Measurements from ENCODE around the gene GRIN2C. TPM values are rescaled to one million over a fixed set of nuclear protein-coding genes. Genes with fewer than 3 reads are reported as not detected.

Gene GRIN2C
- total and polyA plus RNA-seq, 9 donors, result 0.11 to 0.82 (median 0.36) TPM

DNA sequence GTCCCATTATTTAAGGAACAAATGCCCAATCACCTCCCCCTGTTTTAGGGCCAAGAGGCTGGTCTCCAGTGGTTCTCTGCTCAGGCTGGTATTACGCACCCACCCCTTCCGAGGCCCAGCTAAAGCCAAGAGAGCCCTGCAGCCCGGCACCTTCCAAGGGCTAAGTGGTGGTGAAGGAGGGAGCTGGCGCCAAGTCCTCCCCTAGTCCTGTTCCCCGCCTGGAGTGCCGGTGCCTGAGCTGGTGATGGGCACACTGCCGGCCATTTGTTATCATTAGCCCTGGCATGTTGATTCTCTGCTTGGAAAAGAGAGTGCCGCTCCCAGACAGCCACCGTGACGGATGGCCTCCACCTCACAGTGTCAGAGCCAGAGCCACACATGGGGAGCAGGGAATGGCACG is 31.9 kb downstream of the GRIN2C start:
- H3K36me3 ChIP-seq, result no peaks in the 10 kb centered on the region
- TF ChIP-seq, protein P1, sequence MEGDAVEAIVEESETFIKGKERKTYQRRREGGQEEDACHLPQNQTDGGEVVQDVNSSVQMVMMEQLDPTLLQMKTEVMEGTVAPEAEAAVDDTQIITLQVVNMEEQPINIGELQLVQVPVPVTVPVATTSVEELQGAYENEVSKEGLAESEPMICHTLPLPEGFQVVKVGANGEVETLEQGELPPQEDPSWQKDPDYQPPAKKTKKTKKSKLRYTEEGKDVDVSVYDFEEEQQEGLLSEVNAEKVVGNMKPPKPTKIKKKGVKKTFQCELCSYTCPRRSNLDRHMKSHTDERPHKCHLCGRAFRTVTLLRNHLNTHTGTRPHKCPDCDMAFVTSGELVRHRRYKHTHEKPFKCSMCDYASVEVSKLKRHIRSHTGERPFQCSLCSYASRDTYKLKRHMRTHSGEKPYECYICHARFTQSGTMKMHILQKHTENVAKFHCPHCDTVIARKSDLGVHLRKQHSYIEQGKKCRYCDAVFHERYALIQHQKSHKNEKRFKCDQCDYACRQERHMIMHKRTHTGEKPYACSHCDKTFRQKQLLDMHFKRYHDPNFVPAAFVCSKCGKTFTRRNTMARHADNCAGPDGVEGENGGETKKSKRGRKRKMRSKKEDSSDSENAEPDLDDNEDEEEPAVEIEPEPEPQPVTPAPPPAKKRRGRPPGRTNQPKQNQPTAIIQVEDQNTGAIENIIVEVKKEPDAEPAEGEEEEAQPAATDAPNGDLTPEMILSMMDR (IDR thresholded peaks at IDR 0.05), result no peak
- TF ChIP-seq POLR2A (IDR thresholded peaks at IDR 0.05), result no peak
- no peak for TF ChIP-seq EP300 (IDR thresholded peaks at IDR 0.05)
- H3K27me3 ChIP-seq, result no peaks in the 10 kb centered on the region
- H3K4me3 ChIP-seq, result no peak overlapping the region
- no peaks in the 10 kb centered on the region for H3K4me1 ChIP-seq (ENCODE audit: insufficient read depth)
- intact Hi-C loops (cut with DNase I), result no loop called here
- WGBS, 3 donors, result 86 to 90% (median 87%) methylated on average over 11 of the region's 11 CpGs
- no peaks in the 10 kb centered on the region for H3K9me3 ChIP-seq
- H3K27ac ChIP-seq, result no peak overlapping the region
- no peak for DNase-seq

DNA sequence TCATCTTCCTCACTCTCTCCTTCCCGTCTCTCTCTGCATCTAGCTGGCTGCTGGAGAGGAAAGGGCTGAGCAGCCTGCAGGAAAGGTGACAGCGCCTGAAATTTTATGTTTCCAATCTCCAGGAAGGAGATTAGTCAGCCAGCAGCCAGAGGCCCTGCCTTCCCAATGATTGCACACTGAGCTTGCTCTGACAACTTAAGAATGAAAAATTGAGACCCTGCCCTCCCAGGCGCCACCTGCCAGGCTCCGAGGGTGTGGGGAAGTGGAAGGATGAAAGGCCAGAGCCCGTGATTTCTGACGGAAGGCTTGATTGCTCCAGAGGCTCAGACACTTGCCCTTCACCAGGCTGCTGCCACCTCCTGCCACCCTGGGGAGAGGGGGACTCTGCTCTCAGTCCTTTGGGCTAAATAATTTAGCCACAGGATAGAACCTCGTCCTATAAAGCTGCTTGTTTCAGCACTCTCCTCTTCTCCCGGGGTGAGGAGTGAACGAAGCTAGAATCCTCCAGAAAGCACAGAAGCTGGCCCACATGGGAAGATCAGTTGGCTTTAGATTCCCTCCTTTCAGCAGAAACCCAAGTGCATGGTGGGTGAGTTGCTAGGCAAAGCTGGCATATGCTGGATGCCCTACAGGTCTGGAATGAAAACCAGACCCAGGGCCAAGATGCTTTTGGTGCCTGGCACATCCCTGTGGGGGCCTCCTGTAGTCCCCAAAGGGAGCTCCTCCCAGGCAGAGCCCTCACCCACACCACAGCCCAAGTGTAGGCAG is 33.5 kb downstream of the GRIN2C start:
- Histone ChIP-seq H3K9me3 (no peaks in the 10 kb centered on the region), H3K4me1 (ENCODE audit: insufficient read depth) (no peaks in the 10 kb centered on the region), H3K4me3 (no peak overlapping the region), H3K27me3 (no peaks in the 10 kb centered on the region), H3K36me3 (no peaks in the 10 kb centered on the region), H3K27ac (no peak overlapping the region)
- 82 to 85% (median 85%) methylated on average over 9 of the region's 9 CpGs for WGBS, 3 donors
- no peak for DNase-seq
- no peak for TF ChIP-seq EP300 (IDR thresholded peaks at IDR 0.05)
- no peak for TF ChIP-seq POLR2A (IDR thresholded peaks at IDR 0.05)
- TF ChIP-seq, protein P1 (IDR thresholded peaks at IDR 0.05), result no peak
- intact Hi-C loops (cut with DNase I), result no loop called here

DNA sequence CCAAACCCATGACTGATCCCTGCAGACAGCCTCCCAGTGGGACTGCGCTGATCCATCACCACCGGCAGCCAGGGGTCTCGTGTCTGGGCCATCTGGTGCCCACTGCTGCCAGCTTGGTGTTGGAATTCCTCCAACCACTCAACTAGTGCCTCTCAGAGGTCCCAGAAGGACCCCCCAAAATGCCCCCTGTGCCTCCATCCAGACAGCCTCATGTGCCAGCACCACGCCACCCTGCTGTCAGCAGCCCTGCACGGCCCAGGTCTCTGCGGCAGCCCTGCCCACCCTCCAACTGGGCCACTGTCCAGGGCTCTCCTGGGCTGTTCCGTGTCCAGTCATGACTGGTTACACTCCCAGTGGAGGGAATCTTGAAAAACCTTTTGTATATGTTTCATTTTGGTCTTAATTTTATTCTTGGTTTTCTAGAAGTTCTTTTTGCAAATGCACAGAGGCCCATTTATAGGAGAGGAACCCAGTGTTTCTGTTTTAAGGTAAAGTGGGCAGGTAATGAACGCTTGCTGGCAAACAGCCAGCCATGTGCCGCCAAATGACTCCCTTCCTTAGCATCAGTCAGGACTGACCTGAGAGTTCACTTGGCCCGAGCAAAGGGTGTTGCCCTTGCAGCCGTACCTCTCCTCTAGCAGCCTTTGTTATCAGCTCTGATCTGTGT is 34.6 kb downstream of the GRIN2C start:
- 77 to 82% (median 79%) methylated on average over 10 to 11 of the region's 11 CpGs for WGBS, 3 donors
- Histone ChIP-seq H3K4me1 (ENCODE audit: insufficient read depth) (no peaks in the 10 kb centered on the region), H3K27ac (no peak overlapping the region), H3K36me3 (no peaks in the 10 kb centered on the region), H3K4me3 (no peak overlapping the region), H3K27me3 (no peaks in the 10 kb centered on the region), H3K9me3 (no peaks in the 10 kb centered on the region)
- TF ChIP-seq POLR2A (IDR thresholded peaks at IDR 0.05) (no peak), EP300 (IDR thresholded peaks at IDR 0.05) (no peak)
- TF ChIP-seq, protein P1 (IDR thresholded peaks at IDR 0.05), result no peak
- intact Hi-C loops (cut with DNase I), result no loop called here
- no peak for DNase-seq

DNA sequence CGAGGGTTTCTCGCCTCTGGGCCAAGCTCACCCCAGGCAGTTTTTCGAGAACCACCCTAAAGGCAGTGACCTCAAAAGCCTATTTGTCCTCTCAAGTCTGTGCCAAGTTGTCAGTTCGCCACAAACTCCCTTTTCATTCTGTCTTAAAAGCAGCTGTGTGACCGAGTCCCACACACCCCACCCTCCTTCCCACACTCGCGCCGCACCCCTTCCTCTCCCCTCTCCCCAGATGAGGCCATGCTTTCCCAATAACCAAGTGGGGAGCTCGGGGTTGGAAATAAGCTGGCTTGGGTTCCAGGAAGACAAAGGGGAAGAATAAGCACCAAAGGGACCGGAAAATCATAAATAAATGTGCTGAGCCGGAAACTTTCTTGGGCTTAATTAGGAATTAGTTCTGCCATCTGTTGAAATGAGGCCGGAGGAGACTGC is 36.7 kb downstream of the GRIN2C start:
- 63 to 88% (median 73%) methylated on average over 12 of the region's 12 CpGs for WGBS, 3 donors
- no peaks in the 10 kb centered on the region for H3K27me3 ChIP-seq
- H3K27ac ChIP-seq, result no peak overlapping the region
- no peak for DNase-seq
- H3K9me3 ChIP-seq, result no peaks in the 10 kb centered on the region
- H3K4me1 ChIP-seq (ENCODE audit: insufficient read depth), result no peaks in the 10 kb centered on the region
- intact Hi-C loops (cut with DNase I), result no loop called here
- H3K4me3 ChIP-seq, result no peak overlapping the region
- no peaks in the 10 kb centered on the region for H3K36me3 ChIP-seq
- TF ChIP-seq POLR2A (IDR thresholded peaks at IDR 0.05), result no peak
- TF ChIP-seq EP300 (IDR thresholded peaks at IDR 0.05), result no peak
- TF ChIP-seq, protein P1 (IDR thresholded peaks at IDR 0.05), result no peak
